ENCODE results near the gene KRT40. TPM values are rescaled to one million over a fixed set of nuclear protein-coding genes. Genes with fewer than 3 reads are reported as not detected.

The KRT40 gene
- total RNA-seq, 1 experiment from 2014 or later = not detected

- POLR2A ChIA-PET = no interaction called here
- no peaks in the 10 kb centered on the region for H3K4me1 ChIP-seq (ENCODE audit: control insufficient read depth, insufficient read depth, low read length)
- in situ Hi-C loops (cut with HindIII; ENCODE audit: low pct_unique_long_range_greater_than_20kb, low sequenced_read_pairs) (no loop called here), intact Hi-C loops (cut with micrococcal nuclease; ENCODE audit: unreplicated experiment) (no loop called here)
- no peak overlapping the region for H3K27ac ChIP-seq (ENCODE audit: low read length)
- BruUV-seq (replicated peaks) = no TSS peak
- ATAC-seq (no peak), DNase-seq (ENCODE audit: low read depth, low spot score) (no peak)
- H3K36me3 ChIP-seq (ENCODE audit: control insufficient read depth, insufficient read depth, low read length) = no peaks in the 10 kb centered on the region
- TF ChIP-seq REST (IDR thresholded peaks at IDR 0.05; ENCODE audit: insufficient read depth in 1 of 2, low read depth in 2 of 2, low read length in 1 of 2) (no peak), TCF7L2 (IDR thresholded peaks at IDR 0.05; ENCODE audit: low read depth, low read length) (no peak)
- CTCF ChIA-PET = no interaction called here
- no peak overlapping the region for H3K4me3 ChIP-seq (ENCODE audit: low read depth in 2 of 2, low read length in 2 of 2)
- peaks cover 15% of the 10 kb centered on the region for H3K27me3 ChIP-seq (ENCODE audit: control insufficient read depth, insufficient read depth, low read length)
- H3K9me3 ChIP-seq (ENCODE audit: control insufficient read depth, insufficient read depth, low read depth, low read length) = no peaks in the 10 kb centered on the region
Observed at GRCh38 chr17:40951011-40951622, 33.0 kb downstream of the KRT40 start.

GRCh38 chr17:40950176-40950575 is 34.0 kb downstream of the KRT40 start:
- no peak for DNase-seq (ENCODE audit: low read depth, low spot score)
- H3K9me3 ChIP-seq (ENCODE audit: control insufficient read depth, insufficient read depth, low read depth, low read length) = no peaks in the 10 kb centered on the region
- POLR2A ChIA-PET = interaction anchor here (0.6 kb wide), 1 partner anchor 576 kb away, joined by 3 read pairs; no protein-coding TSS in a partner anchor
- no peak overlapping the region for H3K4me3 ChIP-seq (ENCODE audit: low read depth in 2 of 2, low read length in 2 of 2)
- no TSS peak for BruUV-seq (replicated peaks)
- CTCF ChIA-PET = no interaction called here
- H3K27ac ChIP-seq (ENCODE audit: low read length) = no peak overlapping the region
- ATAC-seq = no peak
- no peak for TF ChIP-seq TCF7L2 (IDR thresholded peaks at IDR 0.05; ENCODE audit: low read depth, low read length)
- no peak for TF ChIP-seq SIN3A (IDR thresholded peaks at IDR 0.05; ENCODE audit: borderline replicate concordance, insufficient read depth, low read depth, low read length)
- TF ChIP-seq CTCF (IDR thresholded peaks at IDR 0.05) = no peak
- no peak for TF ChIP-seq REST (IDR thresholded peaks at IDR 0.05; ENCODE audit: insufficient read depth in 1 of 2, low read depth in 2 of 2, low read length in 1 of 2)
- TF ChIP-seq POLR2AphosphoS5 (IDR thresholded peaks at IDR 0.05; ENCODE audit: low read depth, low read length) = no peak
- peaks cover 15% of the 10 kb centered on the region for H3K27me3 ChIP-seq (ENCODE audit: control insufficient read depth, insufficient read depth, low read length)
- in situ Hi-C loops (cut with HindIII; ENCODE audit: low pct_unique_long_range_greater_than_20kb, low sequenced_read_pairs) = no loop called here
- intact Hi-C loops (cut with micrococcal nuclease; ENCODE audit: unreplicated experiment) = no loop called here
- no peaks in the 10 kb centered on the region for H3K36me3 ChIP-seq (ENCODE audit: control insufficient read depth, insufficient read depth, low read length)
- H3K4me1 ChIP-seq (ENCODE audit: control insufficient read depth, insufficient read depth, low read length) = no peaks in the 10 kb centered on the region
